Kidney epithelial cell (primary cell): ENCODE results near the gene LMAN1. TPM values are rescaled to one million over a fixed set of nuclear protein-coding genes. Genes with fewer than 3 reads are reported as not detected.

ENCODE experiments used
- DNase-seq: peaks from one replicate; pipeline ENCODE4 v3.0.0-alpha.2; 2010; ENCODE audit warnings: low read depth
- H3K27me3 ChIP-seq: 2 replicates; pipeline ENCODE4 v1.6.0; 2011; ENCODE audit warnings: low read length; ENCODE audit not compliant: control insufficient read depth, insufficient read depth
- H3K36me3 ChIP-seq: 2 replicates; pipeline ENCODE4 v1.5.1; 2011; ENCODE audit warnings: low read length; ENCODE audit not compliant: control insufficient read depth, insufficient read depth
- H3K4me3 ChIP-seq: 2 replicates; pipeline ENCODE4 v1.5.1; 2011; ENCODE audit warnings: low read depth, mild to moderate bottlenecking, control low read depth, low read length
- total RNA-seq: library from RNA; depleted of rRNA; stranded (reverse); fragments of >200 nt; gene quantifications from 2 replicates; pipeline ENCODE4 v1.2.3, GENCODE V29; 2015
- TF ChIP-seq, protein P1 (sequence below): IDR thresholded peaks from 2 replicates; pipeline ENCODE4 v1.5.1; 2011; ENCODE audit warnings: mild to moderate bottlenecking, moderate library complexity, low read length, control low read depth, inconsistent platforms; ENCODE audit not compliant: insufficient read depth, poor library complexity, severe bottlenecking

Gene LMAN1
- total RNA-seq, 1 donor from 2014 or later, result 118 TPM

- H3K27me3 ChIP-seq, result no peaks in the 10 kb centered on the region
- H3K4me3 ChIP-seq, result no peak overlapping the region
- DNase-seq, result no peak
- no peaks in the 10 kb centered on the region for H3K36me3 ChIP-seq
- TF ChIP-seq, protein P1, sequence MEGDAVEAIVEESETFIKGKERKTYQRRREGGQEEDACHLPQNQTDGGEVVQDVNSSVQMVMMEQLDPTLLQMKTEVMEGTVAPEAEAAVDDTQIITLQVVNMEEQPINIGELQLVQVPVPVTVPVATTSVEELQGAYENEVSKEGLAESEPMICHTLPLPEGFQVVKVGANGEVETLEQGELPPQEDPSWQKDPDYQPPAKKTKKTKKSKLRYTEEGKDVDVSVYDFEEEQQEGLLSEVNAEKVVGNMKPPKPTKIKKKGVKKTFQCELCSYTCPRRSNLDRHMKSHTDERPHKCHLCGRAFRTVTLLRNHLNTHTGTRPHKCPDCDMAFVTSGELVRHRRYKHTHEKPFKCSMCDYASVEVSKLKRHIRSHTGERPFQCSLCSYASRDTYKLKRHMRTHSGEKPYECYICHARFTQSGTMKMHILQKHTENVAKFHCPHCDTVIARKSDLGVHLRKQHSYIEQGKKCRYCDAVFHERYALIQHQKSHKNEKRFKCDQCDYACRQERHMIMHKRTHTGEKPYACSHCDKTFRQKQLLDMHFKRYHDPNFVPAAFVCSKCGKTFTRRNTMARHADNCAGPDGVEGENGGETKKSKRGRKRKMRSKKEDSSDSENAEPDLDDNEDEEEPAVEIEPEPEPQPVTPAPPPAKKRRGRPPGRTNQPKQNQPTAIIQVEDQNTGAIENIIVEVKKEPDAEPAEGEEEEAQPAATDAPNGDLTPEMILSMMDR, result no peak
These were observed 15.1 kb downstream of the LMAN1 start for GRCh38 chr18:59343926-59344325.

DNA sequence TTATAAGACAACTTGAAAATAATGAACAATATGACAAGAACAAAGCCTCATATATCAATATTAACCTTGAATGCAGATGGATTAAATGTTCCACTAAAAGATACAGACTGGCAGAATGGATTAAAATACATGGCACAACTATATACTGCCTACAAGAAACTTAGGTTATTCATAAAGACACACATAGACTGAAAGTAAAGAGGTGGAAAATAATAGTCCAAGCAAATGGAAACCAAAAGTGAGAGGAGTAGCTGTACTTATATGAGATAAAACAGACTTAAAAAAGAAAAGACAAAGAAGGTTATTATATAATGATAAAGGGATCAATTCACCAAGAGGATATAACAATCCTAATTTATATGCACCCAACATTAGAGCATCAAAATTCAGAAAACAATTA lies 18.2 kb downstream of the LMAN1 start:
- TF ChIP-seq, protein P1, result no peak
- no peak for DNase-seq
- Histone ChIP-seq H3K4me3 (no peak overlapping the region), H3K27me3 (no peaks in the 10 kb centered on the region), H3K36me3 (no peaks in the 10 kb centered on the region)

GRCh38 chr18:59340312-59340711 lies 18.8 kb downstream of the LMAN1 start:
- Histone ChIP-seq H3K4me3 (no peak overlapping the region), H3K27me3 (no peaks in the 10 kb centered on the region), H3K36me3 (no peaks in the 10 kb centered on the region)
- TF ChIP-seq, protein P1, result no peak
- DNase-seq, result no peak

- Histone ChIP-seq H3K4me3 (no peak overlapping the region), H3K27me3 (no peaks in the 10 kb centered on the region), H3K36me3 (no peaks in the 10 kb centered on the region)
- TF ChIP-seq, protein P1, result no peak
- no peak for DNase-seq
These were observed 26.1 kb downstream of the LMAN1 start for GRCh38 chr18:59332986-59333385.

GRCh38 chr18:59328683-59329082 lies 30.4 kb downstream of the LMAN1 start:
- TF ChIP-seq, protein P1, result no peak
- no peak for DNase-seq
- H3K27me3 ChIP-seq, result no peaks in the 10 kb centered on the region
- no peak overlapping the region for H3K4me3 ChIP-seq
- no peaks in the 10 kb centered on the region for H3K36me3 ChIP-seq

DNA sequence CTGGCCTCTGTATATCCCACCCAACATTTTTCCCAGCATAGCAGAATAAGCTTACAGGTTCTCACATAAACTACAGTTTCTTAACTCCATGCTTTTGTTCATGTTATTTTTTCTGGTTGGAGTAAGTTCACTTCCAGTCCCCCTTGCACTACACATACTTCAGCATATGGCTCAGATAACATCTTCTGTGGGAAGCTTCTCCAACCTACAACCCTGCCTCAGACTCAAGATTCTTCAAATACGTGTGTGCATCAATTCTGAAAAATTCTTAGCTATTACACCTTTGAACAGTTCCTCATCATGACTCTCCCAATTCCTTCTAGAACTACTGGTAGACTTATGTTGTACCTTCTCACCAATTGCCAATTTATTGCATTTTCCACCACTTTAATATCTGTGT lies 33.1 kb downstream of the LMAN1 start:
- no peak for DNase-seq

More for the DNA sequence above, 33.1 kb downstream of the LMAN1 start:
- Histone ChIP-seq H3K36me3 (no peaks in the 10 kb centered on the region), H3K4me3 (no peak overlapping the region), H3K27me3 (no peaks in the 10 kb centered on the region)
- TF ChIP-seq, protein P1, result no peak
